ENCODE measurements around the gene ARHGEF9.
"Not testable (repeated sequence)": the region's sequence is repeated elsewhere in the genome, so short reads cannot be mapped to it uniquely, and the experiment has no call there.

ARHGEF9 gene

DNA sequence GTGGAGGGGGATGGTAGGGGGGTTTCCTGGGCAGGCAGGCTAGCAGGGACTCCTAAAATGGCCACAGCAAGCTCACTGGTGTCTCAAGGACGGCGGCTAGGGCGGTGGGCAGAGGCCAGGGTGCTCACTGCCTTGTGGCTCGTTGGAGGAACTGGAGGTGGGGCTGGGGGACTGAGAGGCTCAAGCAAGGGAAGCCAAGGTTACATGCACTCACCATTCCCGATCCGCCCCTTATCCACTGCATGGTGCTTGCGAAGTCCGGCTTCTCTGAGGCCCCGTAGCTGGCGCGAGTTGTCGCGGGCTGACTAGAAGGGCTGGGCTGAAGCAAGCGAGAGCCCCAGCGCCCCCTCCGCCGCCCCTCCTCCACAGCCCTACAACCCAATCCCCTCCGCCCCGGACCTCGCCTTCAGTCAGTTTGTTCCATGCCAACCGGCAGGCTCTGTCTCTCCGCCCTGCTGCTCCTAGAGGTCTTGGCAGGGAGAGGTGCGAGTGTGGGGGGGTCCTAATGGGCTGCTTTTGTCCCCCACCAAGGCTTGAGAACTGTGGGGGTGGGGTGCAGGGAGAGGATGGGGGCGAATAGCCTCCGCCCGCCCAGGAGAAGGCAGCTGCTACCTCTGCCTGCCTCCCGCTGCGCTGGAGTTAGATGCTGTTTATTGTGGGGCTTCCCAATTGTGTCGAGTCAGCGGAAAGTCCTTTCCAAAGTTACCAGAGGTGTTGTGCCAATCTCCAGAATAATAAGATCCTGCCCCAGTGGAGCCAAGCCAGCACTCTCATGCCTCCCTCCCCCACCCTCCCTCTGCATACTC, at the start of gene ARHGEF9:
ARHGEF9 (minus strand) TSS at position 313 of the 806 bp plus-strand sequence; CDS start at position 244, 69 bp downstream.
- H3K36me3 ChIP-seq (replicated peaks) = no peaks in the 10 kb centered on the region
- no peaks in the 10 kb centered on the region for H3K4me1 ChIP-seq
- H3K27me3 ChIP-seq (ENCODE audit: low read depth) = no peaks in the 10 kb centered on the region; the same call in 1 of the 2 replicates
- no peaks in the 10 kb centered on the region for H3K9me3 ChIP-seq
- no peak within 1 kb of the TSS for H3K4me3 ChIP-seq
- no peak for DNase-seq (ENCODE audit: low spot score in 2 of 2)
- in situ Hi-C loops (cut with MboI; ENCODE audit: low sequenced_read_pairs) = no loop called here

DNA sequence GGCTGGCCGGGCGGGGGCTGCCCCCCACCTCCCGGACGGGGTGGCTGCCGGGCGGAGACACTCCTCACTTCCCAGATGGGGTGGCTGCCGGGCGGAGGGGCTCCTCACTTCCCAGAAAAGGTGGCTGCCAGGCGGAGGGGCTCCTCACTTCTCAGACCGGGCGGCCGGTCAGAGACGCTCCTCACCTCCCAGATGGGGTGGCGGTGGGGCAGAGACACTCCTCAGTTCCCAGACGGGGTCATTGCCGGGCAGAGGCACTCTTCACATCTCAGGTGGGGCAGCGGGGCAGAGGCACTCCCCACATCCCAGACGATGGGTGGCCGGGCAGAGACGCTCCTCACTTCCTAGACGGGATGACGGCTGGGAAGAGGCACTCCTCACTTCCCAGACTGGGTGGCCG, 40.4 kb upstream of the ARHGEF9 start:
- H3K4me3 ChIP-seq; in situ Hi-C loops (cut with MboI; ENCODE audit: low sequenced_read_pairs); H3K36me3 ChIP-seq (replicated peaks); H3K27me3 ChIP-seq (ENCODE audit: low read depth); DNase-seq (ENCODE audit: low spot score in 2 of 2); H3K9me3 ChIP-seq; H3K4me1 ChIP-seq: not testable (repeated sequence)

DNA sequence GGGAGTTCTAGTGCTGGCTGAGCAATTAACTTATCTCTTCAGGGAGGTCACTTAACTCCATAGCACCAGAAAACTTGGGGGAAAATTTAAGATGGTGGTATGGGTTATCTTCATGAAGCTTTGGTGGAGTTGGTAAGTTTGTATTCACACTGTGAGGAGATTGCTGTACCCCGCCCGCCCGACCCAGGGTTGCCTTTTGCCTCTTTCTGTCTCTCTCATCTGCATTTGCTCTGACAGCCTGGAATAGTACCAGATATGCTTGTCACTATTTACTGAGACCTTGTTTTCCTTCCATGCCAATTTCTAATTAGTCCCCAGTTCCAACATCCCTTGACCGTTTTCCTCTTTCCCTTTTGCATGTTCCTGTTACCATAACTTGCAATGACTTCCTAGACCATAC, 33.1 kb upstream of the ARHGEF9 start:
- Histone ChIP-seq H3K27me3 (ENCODE audit: low read depth) (no peaks in the 10 kb centered on the region), H3K36me3 (replicated peaks) (no peaks in the 10 kb centered on the region), H3K4me1 (no peaks in the 10 kb centered on the region), H3K9me3 (no peaks in the 10 kb centered on the region), H3K4me3 (no peak overlapping the region)
- in situ Hi-C loops (cut with MboI; ENCODE audit: low sequenced_read_pairs) = no loop called here
- DNase-seq (ENCODE audit: low spot score in 2 of 2) = no peak

DNA sequence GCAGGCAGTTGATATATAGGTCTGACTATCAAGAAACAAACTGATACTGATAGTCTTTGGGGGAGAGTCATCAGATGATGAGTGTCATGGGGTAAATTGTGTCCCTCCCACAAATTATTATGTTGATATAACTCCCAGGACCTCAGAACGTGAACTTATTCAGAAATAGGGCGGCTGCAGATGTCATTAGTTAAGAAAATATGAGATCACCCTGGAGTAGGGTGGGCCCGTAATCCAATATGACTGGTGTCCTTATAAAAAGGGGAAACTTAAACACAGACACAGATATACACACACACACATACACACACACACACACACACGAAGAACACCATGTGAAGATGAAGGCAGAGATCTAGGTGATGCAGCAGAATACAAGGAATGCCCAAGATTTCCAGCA, 32.7 kb upstream of the ARHGEF9 start:
- in situ Hi-C loops (cut with MboI; ENCODE audit: low sequenced_read_pairs) = no loop called here

DNA sequence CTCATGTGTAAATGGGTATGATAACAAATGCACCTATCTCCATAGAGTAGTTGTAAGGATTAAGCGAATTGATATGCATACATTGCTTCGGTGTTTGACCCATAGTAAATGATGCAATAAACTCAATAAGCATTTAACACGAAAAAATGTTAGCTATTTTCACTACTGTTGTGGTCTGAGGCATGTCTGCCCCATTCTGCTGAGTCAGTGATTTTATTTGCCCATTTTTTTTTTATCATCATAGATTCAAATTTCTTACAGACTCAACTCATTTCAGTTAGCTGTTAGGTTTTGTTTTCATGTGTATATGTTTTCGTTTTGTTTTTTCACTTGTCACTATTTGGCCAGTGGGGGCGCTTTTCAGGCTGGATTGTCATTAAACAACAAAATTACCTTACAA, 27.8 kb upstream of the ARHGEF9 start:
- no peaks in the 10 kb centered on the region for H3K9me3 ChIP-seq
- H3K36me3 ChIP-seq (replicated peaks) = no peaks in the 10 kb centered on the region
- H3K27me3 ChIP-seq (ENCODE audit: low read depth) = no peaks in the 10 kb centered on the region
- no peaks in the 10 kb centered on the region for H3K4me1 ChIP-seq
- in situ Hi-C loops (cut with MboI; ENCODE audit: low sequenced_read_pairs) = no loop called here
- no peak overlapping the region for H3K4me3 ChIP-seq
- no peak for DNase-seq (ENCODE audit: low spot score in 2 of 2)

More for the DNA sequence above, 32.7 kb upstream of the ARHGEF9 start:
- Histone ChIP-seq H3K4me3 (no peak overlapping the region), H3K9me3 (no peaks in the 10 kb centered on the region), H3K36me3 (replicated peaks) (no peaks in the 10 kb centered on the region), H3K27me3 (ENCODE audit: low read depth) (no peaks in the 10 kb centered on the region), H3K4me1 (no peaks in the 10 kb centered on the region)
- no peak for DNase-seq (ENCODE audit: low spot score in 2 of 2)

DNA sequence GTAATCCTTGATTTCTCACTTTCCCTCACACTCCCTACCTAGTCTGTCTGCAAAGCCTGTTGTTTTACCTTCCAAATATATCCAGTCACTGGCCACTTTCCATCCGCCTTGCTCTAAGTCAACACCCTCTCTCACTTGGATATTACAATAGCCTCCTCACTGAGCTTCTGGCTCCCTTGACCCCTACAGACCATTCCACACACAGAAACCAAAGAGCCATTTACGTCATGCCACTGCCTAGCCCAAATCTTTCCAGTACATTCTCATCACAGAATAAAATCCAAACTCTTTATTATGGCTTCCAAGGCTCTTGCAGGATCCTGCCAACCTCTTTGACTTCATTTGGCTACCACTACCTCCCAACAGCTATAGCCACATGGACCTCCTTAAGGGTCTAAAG, 25.7 kb upstream of the ARHGEF9 start:
- Histone ChIP-seq H3K4me3 (no peak overlapping the region), H3K4me1 (no peaks in the 10 kb centered on the region), H3K9me3 (no peaks in the 10 kb centered on the region), H3K27me3 (ENCODE audit: low read depth) (no peaks in the 10 kb centered on the region), H3K36me3 (replicated peaks) (no peaks in the 10 kb centered on the region)
- DNase-seq (ENCODE audit: low spot score in 2 of 2) = no peak
- in situ Hi-C loops (cut with MboI; ENCODE audit: low sequenced_read_pairs) = no loop called here

- no peak for DNase-seq (ENCODE audit: low spot score in 2 of 2)
- Histone ChIP-seq H3K4me1 (no peaks in the 10 kb centered on the region), H3K36me3 (replicated peaks) (no peaks in the 10 kb centered on the region), H3K4me3 (no peak overlapping the region), H3K9me3 (no peaks in the 10 kb centered on the region), H3K27me3 (ENCODE audit: low read depth) (no peaks in the 10 kb centered on the region)
- in situ Hi-C loops (cut with MboI; ENCODE audit: low sequenced_read_pairs) = no loop called here
Observed at GRCh38 chrX:63809173-63809572, 24.2 kb upstream of the ARHGEF9 start.

GRCh38 chrX:63795406-63795805, 10.4 kb upstream of the ARHGEF9 start:
- DNase-seq (ENCODE audit: low spot score in 2 of 2); in situ Hi-C loops (cut with MboI; ENCODE audit: low sequenced_read_pairs); H3K4me3 ChIP-seq; H3K9me3 ChIP-seq; H3K27me3 ChIP-seq (ENCODE audit: low read depth); H3K36me3 ChIP-seq (replicated peaks); H3K4me1 ChIP-seq: not testable (repeated sequence)

DNA sequence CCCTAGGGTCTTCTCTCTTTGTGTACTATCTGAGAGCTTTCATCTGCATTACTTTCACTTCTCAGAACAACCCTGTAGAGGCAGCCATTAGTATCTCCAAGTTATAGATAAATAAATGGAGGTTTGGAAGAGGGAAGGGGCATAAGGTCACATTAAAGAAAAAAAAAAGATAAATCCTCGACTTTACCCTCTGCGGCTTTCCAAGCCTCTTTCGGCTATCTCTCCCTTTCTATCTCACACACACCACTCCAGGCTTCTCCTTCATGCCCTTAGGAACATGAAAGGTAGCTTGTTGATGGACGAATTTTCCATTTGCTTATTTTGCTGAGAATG, 660 bp upstream of the ARHGEF9 start:
- H3K27me3 ChIP-seq (ENCODE audit: low read depth) = no peaks in the 10 kb centered on the region; the same call in 1 of the 2 replicates
- no peaks in the 10 kb centered on the region for H3K4me1 ChIP-seq
- H3K4me3 ChIP-seq = no peak overlapping the region
- H3K9me3 ChIP-seq = no peaks in the 10 kb centered on the region
- H3K36me3 ChIP-seq (replicated peaks) = no peaks in the 10 kb centered on the region
- no peak for DNase-seq (ENCODE audit: low spot score in 2 of 2)
- in situ Hi-C loops (cut with MboI; ENCODE audit: low sequenced_read_pairs) = no loop called here

- Histone ChIP-seq H3K4me3 (no peak overlapping the region), H3K9me3 (no peaks in the 10 kb centered on the region), H3K27me3 (ENCODE audit: low read depth) (no peaks in the 10 kb centered on the region; the same call in 1 of the 2 replicates), H3K4me1 (no peaks in the 10 kb centered on the region), H3K36me3 (replicated peaks) (no peaks in the 10 kb centered on the region)
- in situ Hi-C loops (cut with MboI; ENCODE audit: low sequenced_read_pairs) = no loop called here
- no peak for DNase-seq (ENCODE audit: low spot score in 2 of 2)
Observed at GRCh38 chrX:63784346-63784901, 590 bp downstream of the ARHGEF9 start.

- no peaks in the 10 kb centered on the region for H3K27me3 ChIP-seq (ENCODE audit: low read depth)
Observed at GRCh38 chrX:63782515-63782914, 2.5 kb downstream of the ARHGEF9 start.

DNA sequence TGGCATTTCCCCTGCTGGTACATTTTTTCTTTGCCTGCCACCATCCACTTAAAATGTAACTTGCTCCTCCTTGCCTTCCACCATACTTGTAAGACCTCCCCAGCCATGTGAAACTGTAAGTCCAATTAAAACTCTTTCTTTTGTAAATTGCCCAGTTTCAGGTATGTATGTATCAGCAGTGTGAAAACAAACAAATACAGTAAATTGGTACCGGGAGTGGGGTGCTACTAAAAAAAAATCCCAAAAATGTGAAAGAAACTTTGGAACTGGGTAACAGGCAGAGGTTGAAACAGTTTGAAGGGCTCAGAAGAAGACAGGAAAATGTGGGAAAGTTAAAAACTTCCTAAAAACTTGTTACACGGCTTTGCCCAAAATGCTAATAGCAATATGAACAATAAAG, 16.3 kb downstream of the ARHGEF9 start:
- in situ Hi-C loops (cut with MboI; ENCODE audit: low sequenced_read_pairs) = no loop called here
- 0 out of 2 replicates have a peak, but pooled peaks cover 3% of the 10 kb centered on the region for H3K9me3 ChIP-seq
- no peak overlapping the region for H3K4me3 ChIP-seq

More at GRCh38 chrX:63782515-63782914, 2.5 kb downstream of the ARHGEF9 start:
- Histone ChIP-seq H3K9me3 (no peaks in the 10 kb centered on the region; the same call in 1 of the 2 replicates), H3K4me1 (no peaks in the 10 kb centered on the region), H3K4me3 (no peak overlapping the region), H3K36me3 (replicated peaks) (no peaks in the 10 kb centered on the region)
- no peak for DNase-seq (ENCODE audit: low spot score in 2 of 2)
- in situ Hi-C loops (cut with MboI; ENCODE audit: low sequenced_read_pairs) = no loop called here

GRCh38 chrX:63765712-63766111, 19.3 kb downstream of the ARHGEF9 start:
- no peaks in the 10 kb centered on the region for H3K27me3 ChIP-seq (ENCODE audit: low read depth)
- no peak overlapping the region for H3K4me3 ChIP-seq
- in situ Hi-C loops (cut with MboI; ENCODE audit: low sequenced_read_pairs) = no loop called here
- H3K4me1 ChIP-seq = no peaks in the 10 kb centered on the region
- no peak for DNase-seq (ENCODE audit: low spot score in 2 of 2)
- H3K9me3 ChIP-seq = 0 out of 2 replicates have a peak, but pooled peaks cover 3% of the 10 kb centered on the region
- H3K36me3 ChIP-seq (replicated peaks) = no peaks in the 10 kb centered on the region

More for the DNA sequence above, 16.3 kb downstream of the ARHGEF9 start:
- no peaks in the 10 kb centered on the region for H3K4me1 ChIP-seq
- H3K27me3 ChIP-seq (ENCODE audit: low read depth) = no peaks in the 10 kb centered on the region
- no peaks in the 10 kb centered on the region for H3K36me3 ChIP-seq (replicated peaks)
- DNase-seq (ENCODE audit: low spot score in 2 of 2) = no peak

DNA sequence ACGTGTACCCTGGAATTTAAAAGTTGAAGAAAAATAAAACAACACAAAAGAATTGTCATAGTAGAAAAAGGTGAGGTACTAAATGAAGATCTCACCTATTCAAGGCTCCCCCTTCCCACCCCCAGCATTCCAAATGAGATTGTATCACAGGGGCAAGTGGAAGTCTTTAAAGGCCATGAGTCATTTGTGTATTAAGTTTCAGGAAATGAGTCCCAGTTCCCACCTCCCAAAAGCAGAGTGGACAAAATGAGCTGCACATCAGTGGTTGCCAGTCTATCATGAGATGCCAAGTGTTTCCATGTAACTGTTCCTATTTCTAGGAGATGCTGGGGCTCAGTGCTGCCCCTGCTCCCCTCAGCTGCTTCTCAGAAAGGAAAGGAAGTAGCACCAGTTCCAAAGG, 20.1 kb downstream of the ARHGEF9 start:
- Histone ChIP-seq H3K4me1 (no peaks in the 10 kb centered on the region), H3K4me3 (no peak overlapping the region), H3K27me3 (ENCODE audit: low read depth) (no peaks in the 10 kb centered on the region), H3K36me3 (replicated peaks) (no peaks in the 10 kb centered on the region), H3K9me3 (0 out of 2 replicates have a peak, but pooled peaks cover 3% of the 10 kb centered on the region)
- in situ Hi-C loops (cut with MboI; ENCODE audit: low sequenced_read_pairs) = no loop called here
- DNase-seq (ENCODE audit: low spot score in 2 of 2) = no peak

Data from HAP-1 (cell line).